Activated T-helper 1 cell treated with anti-CD3 and anti-CD28 coated beads, Interleukin-2, amount 50 U/mL, for 16 hours (primary cell): ENCODE results near the gene SETD2.
"Not testable (repeated sequence)": the region's sequence is repeated elsewhere in the genome, so short reads cannot be mapped to it uniquely, and the experiment has no call there.

Experiments
- DNase-seq, 2 donors: peaks; one replicate each; pipeline ENCODE4 v3.0.0-alpha.2; 2020; ENCODE audit warnings: low read depth in 1 of 2, low spot score in 1 of 2

The SETD2 gene

GRCh38 chr3:47035645-47036044 lies 128.3 kb downstream of the SETD2 start:
- DNase-seq, result no peak

- DNase-seq, result no peak
These were observed 128.9 kb downstream of the SETD2 start for GRCh38 chr3:47034868-47035489.

- DNase-seq, result not testable (repeated sequence)
These were observed 132.9 kb downstream of the SETD2 start for GRCh38 chr3:47031041-47031440.

GRCh38 chr3:47028667-47029066 lies 135.2 kb downstream of the SETD2 start:
- DNase-seq, result no peak

- no peak for DNase-seq
These were observed 135.8 kb downstream of the SETD2 start for GRCh38 chr3:47028146-47028545.

- not testable (repeated sequence) for DNase-seq
These were observed 137.5 kb downstream of the SETD2 start for GRCh38 chr3:47026432-47026831.

- DNase-seq, result no peak
These were observed 139.0 kb downstream of the SETD2 start for GRCh38 chr3:47024932-47025331.

- no peak for DNase-seq
These were observed 141.3 kb downstream of the SETD2 start for GRCh38 chr3:47022641-47023071.

GRCh38 chr3:47020311-47020710 lies 143.6 kb downstream of the SETD2 start:
- no peak for DNase-seq

- DNase-seq, result no peak
These were observed 144.7 kb downstream of the SETD2 start for GRCh38 chr3:47019201-47019600.

- no peak for DNase-seq
These were observed 145.7 kb downstream of the SETD2 start for GRCh38 chr3:47018269-47018611.

GRCh38 chr3:47017504-47018268 lies 146.2 kb downstream of the SETD2 start:
- no peak for DNase-seq

GRCh38 chr3:47016934-47017435 lies 146.9 kb downstream of the SETD2 start:
- no peak for DNase-seq

GRCh38 chr3:47016086-47016933 lies 147.6 kb downstream of the SETD2 start:
- DNase-seq, result no peak

GRCh38 chr3:47015151-47015550 lies 148.8 kb downstream of the SETD2 start:
- no peak for DNase-seq

- no peak for DNase-seq
These were observed 149.9 kb downstream of the SETD2 start for GRCh38 chr3:47014036-47014435.

GRCh38 chr3:47013231-47013630 lies 150.7 kb downstream of the SETD2 start:
- no peak for DNase-seq

- no peak for DNase-seq
These were observed 151.3 kb downstream of the SETD2 start for GRCh38 chr3:47012342-47013230.

GRCh38 chr3:47011371-47011770 lies 152.5 kb downstream of the SETD2 start:
- DNase-seq, result no peak

- no peak for DNase-seq
These were observed 153.0 kb downstream of the SETD2 start for GRCh38 chr3:47010910-47011309.
